ENCODE measurements around the gene TTI1.

GRCh38 chr20:37994512-37994911, 38.7 kb downstream of the TTI1 start:
- no peak for TF ChIP-seq CTCF (IDR thresholded peaks at IDR 0.05; ENCODE audit: insufficient read depth, low read depth, low read length)
- TF ChIP-seq EZH2 (IDR thresholded peaks at IDR 0.05; ENCODE audit: insufficient read depth, low read length), result no peak
